Activated CD4-positive, CD25-positive, alpha-beta regulatory T cell (primary cell): ENCODE data around the gene CHD2.

ENCODE experiments used
- DNase-seq, 4 experiments: peaks; one replicate each; lab custom pipeline; 2025; lab: John Stamatoyannopoulos, UW

Gene CHD2

DNA sequence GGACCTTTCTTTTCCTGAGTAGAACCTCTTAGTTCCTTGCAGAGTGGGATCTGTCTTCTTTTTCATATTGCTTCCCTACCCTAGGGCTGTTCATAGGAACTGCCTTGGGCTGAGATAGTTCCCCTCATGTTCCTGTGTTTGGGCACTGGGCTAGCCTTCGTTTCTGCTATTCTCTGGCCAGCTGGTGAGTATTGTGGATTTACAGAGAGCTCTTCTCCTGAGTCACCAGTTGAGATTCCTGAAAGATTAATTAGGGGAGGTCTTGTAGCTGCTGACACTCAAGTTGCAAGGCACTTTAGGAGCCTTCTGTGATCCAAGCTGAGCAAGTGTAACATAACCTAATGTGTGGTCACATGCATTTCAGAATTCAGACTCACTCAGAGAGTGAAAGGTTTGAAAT is 30.7 kb downstream of the CHD2 start:
- no peak for DNase-seq

- no peak for DNase-seq
These were observed 33.0 kb downstream of the CHD2 start for GRCh38 chr15:92932946-92933649.

DNA sequence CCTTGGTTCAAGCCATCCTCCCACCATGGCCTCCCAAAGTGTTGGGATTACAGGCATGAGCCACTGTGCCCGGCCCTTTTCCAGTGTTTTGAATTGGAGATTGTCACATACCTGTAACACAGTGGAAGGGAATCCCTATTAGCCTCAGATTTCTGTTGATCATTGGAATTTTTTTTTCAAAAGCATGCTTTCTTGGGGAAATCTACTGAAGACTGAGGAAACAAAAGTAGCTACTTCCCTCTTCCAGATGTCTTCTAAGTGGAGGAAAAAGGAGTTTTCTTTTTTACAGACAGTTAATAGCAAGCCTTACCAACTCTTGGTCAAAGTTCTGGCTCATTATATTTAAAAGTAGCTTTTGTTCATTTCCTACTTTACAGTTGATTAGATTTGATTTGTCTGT is 33.7 kb downstream of the CHD2 start:
- DNase-seq: no peak

DNA sequence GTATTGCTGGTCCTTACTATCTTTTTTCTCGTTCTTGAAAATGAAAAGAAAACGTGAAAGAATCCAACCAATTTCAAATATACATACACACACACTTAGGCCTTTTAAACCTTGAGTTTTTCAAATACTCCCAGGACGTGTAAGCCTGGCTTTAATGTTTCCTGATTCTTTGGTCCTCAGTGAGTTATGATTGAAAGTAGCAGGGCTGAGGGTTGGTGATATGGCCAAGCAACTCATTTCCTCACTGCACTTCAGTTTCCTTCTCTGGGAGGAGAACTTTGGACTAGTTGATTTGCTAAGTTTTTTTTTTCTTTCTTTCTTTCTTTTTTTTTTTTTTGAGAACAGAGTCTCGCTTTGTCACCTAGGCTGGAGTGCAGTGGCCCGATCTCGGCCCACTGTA is 34.6 kb downstream of the CHD2 start:
- no peak for DNase-seq

DNA sequence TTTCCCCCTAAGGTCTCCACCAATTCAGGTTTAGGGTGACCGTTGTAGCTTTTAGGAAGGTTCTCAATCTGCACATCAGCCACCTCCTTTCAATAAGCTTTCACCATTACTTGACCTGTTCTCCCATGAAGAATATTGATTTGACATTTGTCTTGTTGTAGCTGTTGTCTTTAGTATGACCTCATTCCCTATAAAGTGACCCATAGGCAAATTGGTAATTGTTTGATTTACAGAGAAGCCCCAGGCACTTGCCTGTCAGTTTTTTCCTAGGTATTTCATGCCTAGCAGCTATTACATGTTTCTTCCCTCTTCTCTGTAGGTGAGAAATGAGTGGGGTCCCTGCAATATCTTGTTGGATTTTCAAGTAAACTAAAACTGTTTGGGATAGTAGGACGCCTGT is 36.0 kb downstream of the CHD2 start:
- no peak for DNase-seq

DNA sequence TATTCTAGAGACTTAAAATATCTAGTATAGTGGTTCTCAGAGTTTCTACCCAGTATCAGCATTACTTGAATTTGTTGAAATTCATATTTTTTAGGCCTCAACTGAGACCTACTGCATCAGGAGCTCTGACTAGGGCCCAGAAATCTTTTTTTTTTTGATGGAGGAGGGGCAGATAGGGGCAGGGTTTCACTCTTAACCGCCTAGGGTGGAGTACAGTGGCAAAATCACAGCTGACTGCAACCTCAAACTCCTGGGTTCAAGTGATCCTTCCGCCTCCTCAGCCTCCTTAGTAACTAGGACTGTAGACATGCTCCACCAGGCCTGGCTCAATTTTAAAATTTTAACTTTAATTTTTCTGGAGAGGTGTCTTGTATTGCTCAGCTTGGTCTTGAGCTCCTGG is 36.6 kb downstream of the CHD2 start:
- no peak for DNase-seq

DNA sequence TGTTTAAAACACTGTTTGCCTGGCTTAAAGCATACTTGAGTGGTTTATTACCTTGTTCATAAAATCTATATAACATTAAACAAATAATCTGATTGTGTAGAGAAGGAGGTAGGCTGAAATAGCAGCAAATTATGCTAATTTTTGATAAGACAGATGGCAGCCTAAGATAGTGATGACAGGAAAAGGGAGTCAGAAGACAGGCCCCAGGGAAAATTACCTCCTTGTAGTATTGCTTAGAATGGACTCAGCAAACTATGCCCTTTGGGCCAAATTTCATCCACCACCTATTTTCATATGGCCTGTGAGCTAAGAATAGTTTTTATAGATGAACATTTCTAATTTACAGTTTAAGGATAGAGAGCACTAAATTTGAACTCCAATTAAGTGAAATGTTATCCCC is 37.8 kb downstream of the CHD2 start:
- no peak for DNase-seq

- no peak for DNase-seq
These were observed 38.3 kb downstream of the CHD2 start for GRCh38 chr15:92938387-92938786.

GRCh38 chr15:92941668-92942067 is 41.5 kb downstream of the CHD2 start:
- no peak for DNase-seq

DNA sequence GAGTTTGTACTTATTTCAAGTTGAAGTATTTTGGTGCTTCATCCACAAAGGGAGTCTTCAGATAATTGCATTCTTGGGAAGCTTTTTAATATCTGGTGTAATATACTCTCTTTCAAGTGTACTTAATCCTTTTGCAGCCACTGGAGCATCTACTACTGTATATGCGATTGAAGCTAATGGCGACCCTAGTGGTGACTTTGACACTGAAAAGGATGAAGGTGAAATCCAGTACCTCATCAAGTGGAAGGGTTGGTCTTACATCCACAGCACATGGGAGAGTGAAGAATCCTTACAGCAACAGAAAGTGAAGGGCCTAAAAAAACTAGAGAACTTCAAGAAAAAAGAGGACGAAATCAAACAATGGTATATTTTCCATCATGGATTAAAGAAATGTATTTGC is 42.6 kb downstream of the CHD2 start:
- DNase-seq: no peak

DNA sequence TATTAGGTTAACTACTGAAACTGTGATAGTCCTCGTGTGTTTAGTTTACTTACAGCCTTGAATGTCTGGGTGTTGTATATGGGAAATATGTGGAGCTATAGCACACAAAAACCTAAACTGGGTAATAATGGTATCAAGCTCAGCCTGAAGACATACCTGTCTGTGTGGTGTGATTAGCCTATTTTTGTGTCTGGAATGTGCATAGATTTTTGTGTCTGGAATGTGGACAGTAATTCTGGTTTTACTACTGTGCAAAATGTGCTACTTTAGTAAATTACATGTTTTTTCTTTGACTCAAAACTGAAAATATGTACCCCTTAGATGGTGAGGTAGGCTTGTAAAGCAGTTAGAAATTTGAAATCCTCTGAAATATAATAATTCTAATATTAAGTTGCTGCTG is 43.5 kb downstream of the CHD2 start:
- no peak for DNase-seq

DNA sequence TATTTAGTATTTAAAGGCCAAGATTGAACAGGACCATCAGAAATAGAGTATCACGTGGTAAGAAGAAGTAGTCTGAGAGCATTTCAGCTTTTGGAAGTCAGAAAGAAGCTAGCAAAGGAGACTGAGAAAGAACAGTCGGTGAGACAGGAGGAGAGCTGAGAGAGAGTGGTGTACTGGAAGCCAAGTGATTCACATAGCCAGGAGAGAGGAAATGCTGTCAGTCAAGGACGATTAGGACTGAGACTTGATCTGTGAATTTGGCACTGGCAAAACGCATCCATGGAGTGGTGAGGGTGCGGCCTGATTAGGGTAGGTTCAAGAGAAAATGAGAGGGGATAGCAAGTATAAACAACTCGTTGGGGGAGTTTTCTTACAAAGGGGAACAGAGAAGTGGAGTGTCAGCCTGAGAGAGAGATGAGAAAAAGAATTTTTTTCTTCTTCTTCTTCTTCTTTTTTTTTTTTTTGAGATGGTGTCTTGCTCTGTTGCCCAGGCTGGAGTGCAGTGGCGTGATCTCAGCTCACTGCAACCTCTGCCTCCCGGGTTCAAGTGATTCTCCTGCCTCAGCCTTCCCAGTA is 44.9 kb downstream of the CHD2 start:
- DNase-seq: no peak

DNA sequence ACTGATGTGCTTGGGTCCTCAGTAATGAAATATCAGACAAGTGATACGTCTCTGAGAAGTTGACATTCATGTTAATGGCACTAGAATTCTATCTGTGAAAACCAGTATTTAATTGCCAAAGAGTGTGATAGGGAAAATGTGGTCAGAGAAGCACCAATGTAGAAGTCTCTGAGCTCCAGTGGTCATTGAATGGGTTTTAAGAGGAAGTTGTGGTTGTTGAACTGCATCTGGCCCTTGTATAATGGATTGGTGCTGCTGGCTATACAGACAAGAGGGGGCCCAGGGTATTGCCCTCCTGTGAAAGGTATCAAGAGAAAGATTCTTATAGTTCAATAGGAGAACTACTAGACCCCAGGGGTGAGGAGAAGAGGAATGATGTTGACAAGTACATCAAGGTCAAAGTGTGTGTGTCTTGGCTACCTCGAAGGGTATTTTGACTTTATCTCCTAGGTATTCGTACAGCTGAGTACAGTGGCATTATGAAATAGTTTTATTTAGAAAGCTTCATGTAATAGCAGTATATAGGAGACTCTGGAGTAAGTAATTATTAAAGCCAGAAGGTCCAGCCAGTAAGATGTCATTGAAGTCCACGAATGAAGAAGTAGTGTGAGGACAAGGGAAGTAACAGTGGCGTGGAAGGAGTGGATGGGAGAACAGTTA is 47.1 kb downstream of the CHD2 start:
- no peak for DNase-seq

- no peak for DNase-seq
These were observed 49.6 kb downstream of the CHD2 start for GRCh38 chr15:92949604-92950249.

GRCh38 chr15:92951800-92952457 is 51.8 kb downstream of the CHD2 start:
- DNase-seq: no peak

DNA sequence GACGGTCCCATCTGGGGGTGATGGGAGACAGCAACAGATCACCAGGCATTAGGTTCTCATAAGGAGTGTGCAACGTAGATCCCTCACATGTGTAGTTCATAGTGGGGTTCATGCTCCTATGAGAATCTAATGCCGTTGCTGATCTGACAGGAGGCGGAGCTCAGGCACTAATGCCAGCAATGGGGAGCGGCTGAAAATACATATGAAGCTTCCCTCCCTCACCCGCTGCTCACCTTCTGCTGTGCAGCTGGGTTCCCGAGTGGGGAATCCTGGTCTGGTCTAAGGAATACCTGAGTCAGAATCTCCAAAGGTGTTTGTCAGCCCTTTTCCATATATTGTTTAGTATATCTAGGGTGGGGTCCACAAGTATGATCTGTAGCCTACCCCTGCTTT is 52.3 kb downstream of the CHD2 start:
- no peak for DNase-seq

DNA sequence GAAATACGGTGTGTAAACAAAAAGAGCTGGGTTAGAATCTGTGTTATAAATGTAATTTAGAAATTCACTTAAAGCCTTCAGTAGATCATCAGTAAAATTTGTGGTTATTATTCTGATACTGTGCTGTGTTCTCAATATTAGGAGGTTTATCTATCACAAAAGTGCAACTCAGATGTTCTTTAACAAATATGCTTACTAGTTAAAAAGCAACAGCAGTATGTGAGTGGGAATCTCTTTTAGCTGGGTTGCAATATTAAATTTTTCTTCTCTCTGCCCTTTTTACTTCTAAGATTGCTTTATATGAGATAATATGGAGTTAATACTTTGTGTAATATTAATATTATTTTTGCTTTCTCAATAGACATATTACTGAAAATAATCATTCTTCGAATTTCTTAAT is 53.4 kb downstream of the CHD2 start:
- DNase-seq: no peak

GRCh38 chr15:92954002-92954401 is 53.9 kb downstream of the CHD2 start:
- no peak for DNase-seq

DNA sequence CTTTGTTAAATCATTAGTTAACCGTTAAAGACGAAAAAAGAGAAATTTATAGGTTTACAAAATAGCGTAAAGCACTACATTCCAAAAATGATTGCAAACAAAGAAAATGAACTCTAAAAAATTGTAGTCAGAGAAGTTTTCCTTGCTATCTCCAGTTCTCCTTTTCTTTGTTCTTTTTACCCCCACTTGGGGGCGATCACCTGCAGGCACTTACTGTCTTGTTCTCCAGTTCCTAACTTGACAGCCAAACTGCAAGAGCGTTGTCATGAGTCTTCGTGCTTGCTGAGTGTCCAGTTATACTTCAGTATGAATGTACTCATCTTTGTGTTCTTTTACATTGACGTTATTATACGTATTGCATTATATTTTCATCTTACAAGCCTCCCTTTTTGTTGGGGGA is 54.5 kb downstream of the CHD2 start:
- DNase-seq: no peak

GRCh38 chr15:92955706-92956105 is 55.6 kb downstream of the CHD2 start:
- no peak for DNase-seq

- DNase-seq: peak in 3 of 4 experiments; percentile 10 to 15 (median 11)
These were observed 58.0 kb downstream of the CHD2 start for GRCh38 chr15:92958105-92958504.

- no peak for DNase-seq
These were observed 59.1 kb downstream of the CHD2 start for GRCh38 chr15:92959219-92959618.
